PC-3 (cell line): ENCODE data around the gene HOXD4. TPM values are rescaled to one million over a fixed set of nuclear protein-coding genes. Genes with fewer than 3 reads are reported as not detected.

Experiments used
- ATAC-seq: fragments of 200-7000 bp; cut with Tn5 transposase; 2 replicates; pipeline ENCODE4 v1.9.1; 2020; ENCODE audit warnings: mild to moderate bottlenecking, moderate library complexity
- BruUV-seq: library from RNA; stranded (reverse); fragments of 400-500 nt; replicated peaks from 2 replicates; lab custom pipeline; 2021; lab: Mats Ljungman, UMichigan
- CTCF ChIA-PET: fragments of 300-600 bp; sonication (Branson Sonifier 250); formaldehyde crosslinking; loops from one replicate; lab custom pipeline; 2022; ENCODE audit warnings: antibody characterized with exemption; lab: Charles Lee
- POLR2A ChIA-PET: fragments of 300-600 bp; sonication (Branson Sonifier 250); formaldehyde crosslinking; loops from one replicate; lab custom pipeline; 2022; ENCODE audit warnings: antibody characterized with exemption; ENCODE audit not compliant: unreplicated experiment; lab: Charles Lee
- DNase-seq: peaks from one replicate; pipeline ENCODE4 v3.0.0-alpha.2; 2015
- H2AFZ ChIP-seq: fragments of 300-600 bp; sonication (generic); 2 replicates; pipeline ENCODE4 v1.6.0; 2016; ENCODE audit warnings: antibody characterized with exemption, low read length
- H3F3A ChIP-seq: fragments of 300-600 bp; sonication (generic); one replicate; pipeline ENCODE4 v1.6.0; 2017; ENCODE audit warnings: antibody characterized with exemption, low read length, control low read depth, mild to moderate bottlenecking; ENCODE audit not compliant: unreplicated experiment
- H3K27ac ChIP-seq: fragments of 300-600 bp; sonication (generic); 2 replicates; pipeline ENCODE4 v1.5.1; 2016; ENCODE audit warnings: mild to moderate bottlenecking, low read length
- H3K27me3 ChIP-seq: fragments of 300-600 bp; sonication (generic); 2 replicates; pipeline ENCODE4 v1.6.1; 2016; ENCODE audit warnings: low read length, mixed read lengths
- H3K36me3 ChIP-seq: fragments of 300-600 bp; sonication (generic); 2 replicates; pipeline ENCODE4 v1.6.1; 2016; ENCODE audit warnings: low read depth, mixed run types, low read length, mixed read lengths
- H3K4me1 ChIP-seq: fragments of 300-600 bp; sonication (generic); 2 replicates; pipeline ENCODE4 v1.5.1; 2016; ENCODE audit warnings: low read length; ENCODE audit not compliant: insufficient read depth
- H3K4me2 ChIP-seq: fragments of 300-600 bp; sonication (generic); 2 replicates; pipeline ENCODE4 v1.6.0; 2016; ENCODE audit warnings: low read length
- H3K4me3 ChIP-seq: fragments of 300-600 bp; sonication (generic); 2 replicates; pipeline ENCODE4 v1.5.1; 2016; ENCODE audit warnings: mild to moderate bottlenecking, low read length, mixed read lengths
- H3K79me2 ChIP-seq: fragments of 300-600 bp; sonication (generic); 2 replicates; pipeline ENCODE4 v1.6.1; 2017; ENCODE audit warnings: low read length, mixed read lengths
- H3K9ac ChIP-seq: fragments of 300-600 bp; sonication (generic); 2 replicates; pipeline ENCODE4 v1.6.0; 2016; ENCODE audit warnings: mild to moderate bottlenecking, low read length
- H3K9me2 ChIP-seq: fragments of 300-600 bp; sonication (generic); replicated peaks from 2 replicates; pipeline ENCODE4 v1.6.1; 2016; ENCODE audit warnings: mixed run types, low read length, mixed read lengths
- H3K9me3 ChIP-seq: fragments of 300-600 bp; sonication (generic); 2 replicates; pipeline ENCODE4 v1.6.1; 2016; ENCODE audit warnings: low read length, mixed read lengths
- H4K20me1 ChIP-seq: fragments of 300-600 bp; sonication (generic); 2 replicates; pipeline ENCODE4 v1.6.1; 2016; ENCODE audit warnings: low read length, mixed read lengths
- CTCF ChIP-seq: fragments of 300-600 bp; sonication (generic); conservative IDR thresholded peaks from 2 replicates; pipeline ENCODE4 v1.5.1; 2017; ENCODE audit warnings: antibody characterized with exemption, low read depth, mild to moderate bottlenecking, low read length
- EZH2 ChIP-seq: fragments of 300-600 bp; sonication (generic); IDR thresholded peaks from one replicate; pipeline ENCODE4 v1.6.1; 2017; ENCODE audit warnings: antibody characterized with exemption, mild to moderate bottlenecking, low read length; ENCODE audit not compliant: unreplicated experiment
- EZH2phosphoT487 ChIP-seq: fragments of 300-600 bp; sonication (generic); IDR thresholded peaks from 2 replicates; pipeline ENCODE4 v1.6.1; 2018; ENCODE audit warnings: mild to moderate bottlenecking, antibody characterized with exemption, low read length, borderline replicate concordance
- intact Hi-C: fragments of 100-400 bp; cut with micrococcal nuclease; formaldehyde crosslinking; loops from 2 replicates; pipeline ENCODE4 v1.9.0; 2023
- total RNA-seq: library from RNA; depleted of rRNA; stranded (reverse); fragments of >200 nt; gene quantifications from 2 replicates; pipeline ENCODE4 v1.2.3, GENCODE V29; 2014

Gene HOXD4
- total RNA-seq, 1 experiment from 2014 or later: 0.29 TPM

DNA sequence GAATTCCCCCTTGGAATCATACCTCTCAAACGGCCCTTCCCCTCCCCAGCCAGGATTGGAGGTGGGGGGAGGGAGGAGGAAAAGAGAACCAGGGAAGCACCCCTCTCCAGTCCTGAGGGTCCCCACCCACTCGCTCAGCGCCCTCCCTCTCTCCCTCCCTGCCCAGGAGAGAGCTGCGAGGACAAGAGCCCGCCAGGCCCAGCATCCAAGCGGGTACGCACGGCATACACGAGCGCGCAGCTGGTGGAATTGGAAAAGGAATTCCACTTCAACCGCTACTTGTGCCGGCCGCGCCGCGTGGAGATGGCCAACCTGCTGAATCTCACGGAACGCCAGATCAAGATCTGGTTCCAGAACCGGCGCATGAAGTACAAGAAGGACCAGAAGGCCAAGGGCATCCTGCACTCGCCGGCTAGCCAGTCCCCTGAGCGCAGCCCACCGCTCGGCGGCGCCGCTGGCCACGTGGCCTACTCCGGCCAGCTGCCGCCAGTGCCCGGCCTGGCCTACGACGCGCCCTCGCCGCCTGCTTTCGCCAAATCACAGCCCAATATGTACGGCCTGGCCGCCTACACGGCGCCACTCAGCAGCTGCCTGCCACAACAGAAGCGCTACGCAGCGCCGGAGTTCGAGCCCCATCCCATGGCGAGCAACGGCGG is 20.1 kb downstream of the HOXD4 start:
- POLR2A ChIA-PET: no interaction called here
- H3K27ac ChIP-seq: no peak overlapping the region
- no peak overlapping the region for H2AFZ ChIP-seq
- no peaks in the 10 kb centered on the region for H3K4me1 ChIP-seq
- no peak overlapping the region for H3K9ac ChIP-seq
- H3K4me3 ChIP-seq: no peak overlapping the region
- no peaks in the 10 kb centered on the region for H3K9me3 ChIP-seq
- no peaks in the 10 kb centered on the region for H3K36me3 ChIP-seq
- H3K4me2 ChIP-seq: no peak overlapping the region
- CTCF ChIA-PET: no interaction called here
- H3K9me2 ChIP-seq: no peaks in the 10 kb centered on the region
- no TSS peak for BruUV-seq
- ATAC-seq: no peak
- intact Hi-C loops: no loop called here
- no peak for DNase-seq
- no peaks in the 10 kb centered on the region for H3F3A ChIP-seq
- H4K20me1 ChIP-seq: no peaks in the 10 kb centered on the region
- no peaks in the 10 kb centered on the region for H3K79me2 ChIP-seq
- TF ChIP-seq EZH2: no peak
- TF ChIP-seq CTCF: no peak
- H3K27me3 ChIP-seq: no peaks in the 10 kb centered on the region

DNA sequence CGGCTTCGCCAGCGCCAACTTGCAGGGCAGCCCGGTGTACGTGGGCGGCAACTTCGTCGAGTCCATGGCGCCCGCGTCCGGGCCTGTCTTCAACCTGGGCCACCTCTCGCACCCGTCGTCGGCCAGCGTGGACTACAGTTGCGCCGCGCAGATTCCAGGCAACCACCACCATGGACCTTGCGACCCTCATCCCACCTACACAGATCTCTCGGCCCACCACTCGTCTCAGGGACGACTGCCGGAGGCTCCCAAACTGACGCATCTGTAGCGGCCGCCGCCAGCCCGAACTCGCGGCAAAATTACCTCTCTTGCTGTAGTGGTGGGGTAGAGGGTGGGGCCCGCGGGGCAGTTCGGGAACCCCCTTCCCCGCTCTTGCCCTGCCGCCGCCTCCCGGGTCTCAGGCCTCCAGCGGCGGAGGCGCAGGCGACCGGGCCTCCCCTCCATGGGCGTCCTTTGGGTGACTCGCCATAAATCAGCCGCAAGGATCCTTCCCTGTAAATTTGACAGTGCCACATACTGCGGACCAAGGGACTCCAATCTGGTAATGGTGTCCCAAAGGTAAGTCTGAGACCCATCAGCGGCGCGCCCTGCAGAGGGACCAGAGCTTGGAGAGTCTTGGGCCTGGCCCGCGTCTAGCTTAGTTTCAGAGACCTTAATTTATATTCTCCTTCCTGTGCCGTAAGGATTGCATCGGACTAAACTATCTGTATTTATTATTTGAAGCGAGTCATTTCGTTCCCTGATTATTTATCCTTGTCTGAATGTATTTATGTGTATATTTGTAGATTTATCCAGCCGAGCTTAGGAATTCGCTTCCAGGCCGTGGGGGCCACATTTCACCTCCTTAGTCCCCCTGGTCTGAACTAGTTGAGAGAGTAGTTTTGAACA is 20.9 kb downstream of the HOXD4 start:
- ATAC-seq (no peak), DNase-seq (no peak)
- H4K20me1 ChIP-seq: no peaks in the 10 kb centered on the region
- no peak overlapping the region for H3K9ac ChIP-seq
- no peak overlapping the region for H3K4me2 ChIP-seq
- no peaks in the 10 kb centered on the region for H3K4me1 ChIP-seq
- no peaks in the 10 kb centered on the region for H3F3A ChIP-seq
- ChIA-PET CTCF (no interaction called here), POLR2A (no interaction called here)
- H3K27me3 ChIP-seq: no peaks in the 10 kb centered on the region
- no peak overlapping the region for H2AFZ ChIP-seq
- no peak overlapping the region for H3K4me3 ChIP-seq
- H3K79me2 ChIP-seq: no peaks in the 10 kb centered on the region
- no peaks in the 10 kb centered on the region for H3K9me2 ChIP-seq
- no peaks in the 10 kb centered on the region for H3K36me3 ChIP-seq
- TF ChIP-seq EZH2: no peak
- TF ChIP-seq EZH2phosphoT487: no peak
- TF ChIP-seq CTCF: no peak
- H3K27ac ChIP-seq: no peak overlapping the region
- no peaks in the 10 kb centered on the region for H3K9me3 ChIP-seq
- intact Hi-C loops: no loop called here
- no TSS peak for BruUV-seq
